ENCODE measurements around the gene RFTN2. TPM values are rescaled to one million over a fixed set of nuclear protein-coding genes. Genes with fewer than 3 reads are reported as not detected.
"Not testable (repeated sequence)": the region's sequence is repeated elsewhere in the genome, so short reads cannot be mapped to it uniquely, and the experiment has no call there.

Gene RFTN2
- total RNA-seq, 1 experiment from 2014 or later = 0.87 TPM

- no peak for DNase-seq (ENCODE audit: extremely low read depth, low read depth)
Measured at GRCh38 chr2:197677056-197677455, 1.7 kb upstream of the RFTN2 start.

DNA sequence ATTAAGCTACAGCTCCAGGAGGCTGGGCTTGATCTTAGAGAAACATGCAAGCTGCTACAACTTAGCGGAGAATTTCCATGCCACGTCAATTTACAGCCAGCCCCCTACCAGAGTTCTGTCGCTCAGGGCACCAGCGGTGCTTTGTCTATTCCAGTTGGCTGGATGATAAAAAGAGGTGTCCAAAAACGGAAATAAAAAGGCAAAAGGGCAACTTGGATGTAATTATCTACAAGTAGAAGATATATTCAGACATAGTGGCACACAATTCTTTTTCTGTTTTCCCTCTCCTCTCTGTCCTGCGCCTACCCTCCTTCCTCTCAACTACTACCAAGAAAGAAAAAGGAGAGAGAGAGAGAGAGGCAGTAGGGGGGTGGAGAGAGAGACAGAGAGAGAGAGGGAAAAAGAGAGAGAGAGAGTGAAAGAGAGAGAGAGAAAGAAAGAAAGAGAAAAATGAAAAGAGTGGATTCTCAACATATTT is 363 bp upstream of the RFTN2 start:
- no peak for DNase-seq (ENCODE audit: extremely low read depth, low read depth)

GRCh38 chr2:197674591-197674990 is 796 bp downstream of the RFTN2 start:
- no peak for DNase-seq (ENCODE audit: extremely low read depth, low read depth)

DNA sequence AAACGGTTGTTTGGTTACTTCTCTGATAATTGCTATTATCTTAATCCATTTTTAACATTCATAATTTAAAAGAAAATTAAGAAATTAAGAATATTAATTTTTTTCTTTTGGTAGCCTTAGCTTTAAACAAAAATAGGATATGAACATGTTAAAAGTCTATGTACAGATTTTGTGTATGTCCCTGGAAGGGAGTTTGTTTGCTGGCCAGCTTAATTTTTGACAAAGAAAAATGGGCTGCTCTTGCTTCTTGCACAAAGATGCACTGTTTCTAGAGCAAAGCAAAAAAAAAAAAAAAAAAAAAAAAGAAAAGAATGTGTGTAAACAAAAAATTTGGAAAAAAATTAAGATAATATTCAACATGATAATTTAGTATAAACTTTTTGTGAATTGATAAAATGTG is 1.3 kb downstream of the RFTN2 start:
- no peak for DNase-seq (ENCODE audit: extremely low read depth, low read depth)

GRCh38 chr2:197673606-197674005 is 1.8 kb downstream of the RFTN2 start:
- DNase-seq (ENCODE audit: extremely low read depth, low read depth) = no peak

GRCh38 chr2:197673106-197673505 is 2.3 kb downstream of the RFTN2 start:
- no peak for DNase-seq (ENCODE audit: extremely low read depth, low read depth)

DNA sequence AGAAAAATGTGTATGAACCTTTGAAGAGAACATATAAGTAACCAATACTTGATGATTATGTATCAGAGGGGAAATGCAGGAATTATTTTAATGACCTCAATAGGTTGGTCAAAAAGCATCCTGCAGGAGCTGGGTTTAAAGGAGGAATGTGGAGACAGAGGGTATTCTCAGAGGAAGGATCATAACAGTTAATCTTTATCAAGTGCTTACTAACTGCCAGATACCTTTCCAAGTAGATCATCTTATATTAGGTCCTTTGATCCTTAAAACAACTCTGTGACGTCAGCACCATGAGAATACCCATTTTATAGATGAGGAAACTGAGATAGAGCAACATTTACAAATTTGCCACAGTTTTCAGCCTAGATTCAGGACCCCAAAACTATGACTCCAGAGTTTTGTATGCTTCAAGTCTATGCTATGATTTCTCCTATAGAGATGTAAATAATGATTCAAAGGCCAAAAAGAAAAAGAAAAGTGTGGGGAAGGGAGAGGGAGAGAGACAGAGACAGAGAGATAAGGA is 3.0 kb downstream of the RFTN2 start:
- DNase-seq (ENCODE audit: extremely low read depth, low read depth) = no peak

GRCh38 chr2:197669077-197669476 is 6.3 kb downstream of the RFTN2 start:
- no peak for DNase-seq (ENCODE audit: extremely low read depth, low read depth)

GRCh38 chr2:197668296-197668695 is 7.1 kb downstream of the RFTN2 start:
- no peak for DNase-seq (ENCODE audit: extremely low read depth, low read depth)

GRCh38 chr2:197666277-197666676 is 9.1 kb downstream of the RFTN2 start:
- no peak for DNase-seq (ENCODE audit: extremely low read depth, low read depth)

DNA sequence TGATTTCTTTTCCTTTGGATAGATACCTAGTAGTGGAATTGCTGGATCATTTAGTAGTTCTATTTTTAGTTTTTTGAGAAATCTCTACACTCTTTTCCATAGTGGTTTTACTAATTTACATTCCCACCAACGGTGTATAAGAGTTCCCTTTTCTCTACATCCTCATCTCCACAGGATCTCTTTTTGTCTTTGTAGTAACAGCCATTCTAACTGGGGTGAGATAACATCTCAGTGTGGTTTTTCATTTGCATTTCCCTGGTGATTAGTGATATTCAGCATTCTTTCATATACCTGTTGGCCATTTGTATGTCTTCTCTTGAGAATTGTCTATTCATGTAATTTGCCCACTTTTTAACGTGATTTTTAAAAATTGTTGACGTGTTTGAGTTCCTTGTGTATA is 13.8 kb downstream of the RFTN2 start:
- no peak for DNase-seq (ENCODE audit: extremely low read depth, low read depth)

GRCh38 chr2:197657562-197657961 is 17.8 kb downstream of the RFTN2 start:
- DNase-seq (ENCODE audit: extremely low read depth, low read depth) = no peak

- DNase-seq (ENCODE audit: extremely low read depth, low read depth) = no peak
Measured at GRCh38 chr2:197647961-197648690, 27.3 kb downstream of the RFTN2 start.

DNA sequence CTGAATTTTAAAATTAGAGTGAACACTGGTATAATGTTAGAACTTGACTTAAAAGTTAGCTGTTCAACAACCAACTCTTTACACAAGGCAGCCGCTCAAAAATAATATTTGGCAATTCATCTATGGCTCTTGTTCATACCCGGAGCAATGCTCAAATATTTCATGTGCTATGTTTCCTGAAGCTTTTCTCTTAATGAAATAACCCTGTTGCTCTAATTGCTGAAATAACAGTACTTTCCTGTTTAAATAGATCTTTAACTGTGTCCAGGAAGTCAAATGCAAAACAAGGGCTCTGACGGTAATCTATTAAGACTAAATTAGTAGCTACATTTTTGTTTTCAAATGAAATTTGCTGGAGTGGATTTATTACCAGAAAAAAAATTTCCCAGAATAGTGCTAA is 33.7 kb downstream of the RFTN2 start:
- DNase-seq (ENCODE audit: extremely low read depth, low read depth) = no peak

GRCh38 chr2:197640571-197641122 is 34.7 kb downstream of the RFTN2 start:
- DNase-seq (ENCODE audit: extremely low read depth, low read depth) = not testable (repeated sequence)

DNA sequence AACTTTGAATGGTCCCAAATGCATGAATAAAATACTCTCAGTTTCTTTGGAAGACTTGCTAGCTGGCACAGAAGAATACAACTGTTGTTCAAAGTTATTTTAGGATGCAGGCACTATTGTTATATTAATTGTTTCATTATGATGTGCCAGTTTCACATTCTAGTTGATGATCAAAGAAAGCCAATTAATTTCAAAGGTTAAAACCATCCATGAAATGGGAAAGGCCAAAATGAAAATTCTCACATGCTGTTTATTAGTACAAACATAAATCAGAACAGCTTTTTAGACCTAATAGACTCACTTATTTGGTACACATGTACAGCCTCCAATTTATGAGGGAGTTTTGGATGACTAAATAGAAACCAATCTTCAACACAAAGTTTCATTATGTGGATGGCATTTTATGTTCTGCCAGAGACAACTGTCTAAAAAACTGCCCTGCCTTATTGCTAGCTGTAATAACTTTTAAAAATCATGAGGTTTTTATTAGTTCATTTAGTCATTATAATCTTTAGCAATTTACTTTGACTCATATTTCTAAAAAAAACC is 42.2 kb downstream of the RFTN2 start:
- no peak for DNase-seq (ENCODE audit: extremely low read depth, low read depth)

- no peak for DNase-seq (ENCODE audit: extremely low read depth, low read depth)
Measured at GRCh38 chr2:197628043-197628500, 47.3 kb downstream of the RFTN2 start.

GRCh38 chr2:197626965-197627625 is 48.3 kb downstream of the RFTN2 start:
- DNase-seq (ENCODE audit: extremely low read depth, low read depth) = no peak

GRCh38 chr2:197620133-197620532 is 55.3 kb downstream of the RFTN2 start:
- no peak for DNase-seq (ENCODE audit: extremely low read depth, low read depth)

- no peak for DNase-seq (ENCODE audit: extremely low read depth, low read depth)
Measured at GRCh38 chr2:197615016-197615652, 60.3 kb downstream of the RFTN2 start.

DNA sequence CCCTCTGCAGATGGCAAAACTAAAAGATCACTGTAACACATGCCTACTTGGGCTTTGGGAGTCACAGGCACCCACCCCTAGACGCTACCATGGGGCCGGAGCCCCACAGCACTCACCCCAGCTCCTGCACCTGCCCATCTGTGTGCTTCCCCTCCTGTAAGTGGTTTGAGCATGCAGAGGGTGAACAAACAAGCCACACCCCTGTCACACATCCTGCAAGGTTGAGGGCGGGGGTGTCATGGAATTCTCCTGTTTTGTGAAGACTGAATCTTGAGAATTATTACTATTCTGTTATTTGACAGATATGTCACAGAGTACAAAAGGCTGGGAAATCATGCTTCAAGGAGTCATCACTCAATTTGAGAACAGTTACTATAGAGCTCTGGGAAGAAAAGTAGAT is 60.9 kb downstream of the RFTN2 start:
- DNase-seq (ENCODE audit: extremely low read depth, low read depth) = no peak

Data from NCI-H460 (cell line).